Heart left ventricle (tissue), 16 donors: Measurements from ENCODE around the gene PASK. TPM values are rescaled to one million over a fixed set of nuclear protein-coding genes. Genes with fewer than 3 reads are reported as not detected.

Experiments
- ATAC-seq, 4 donors: fragments of 200-7000 bp; cut with Tn5 transposase; one replicate each; pipeline ENCODE4 v1.9.1; 2020 to 2022; ENCODE audit warnings: moderate library complexity in 4 of 4, mild to moderate bottlenecking in 3 of 4, moderate number of reproducible peaks in 1 of 4
- DNase-seq, 5 donors: peaks; one replicate each; pipeline ENCODE4 v3.0.0-alpha.2; 2020
- H3K27ac ChIP-seq, 12 donors: fragments of 200-600 bp; sonication (generic) in 4 of 12; one replicate each; pipeline versions ENCODE4 v1.5.0 to v1.8.0; 2016 to 2022; ENCODE audit warnings: mild to moderate bottlenecking in 2 of 12
- H3K27me3 ChIP-seq, 9 donors: fragments of 200-600 bp; sonication (generic) in 2 of 9; one replicate each; pipeline versions ENCODE4 v1.5.1 to v1.8.0; 2016 to 2022; ENCODE audit warnings: mild to moderate bottlenecking in 3 of 9
- H3K36me3 ChIP-seq, 9 donors: fragments of 200-600 bp; sonication (generic) in 2 of 9; one replicate each; pipeline versions ENCODE4 v1.5.0 to v1.8.0; 2018 to 2022; ENCODE audit warnings: mild to moderate bottlenecking in 2 of 9
- H3K4me1 ChIP-seq, 12 donors: fragments of 200-600 bp; sonication (generic) in 4 of 12; one replicate each; pipeline versions ENCODE4 v1.5.0 to v1.8.0; 2016 to 2022; ENCODE audit warnings: mild to moderate bottlenecking in 3 of 12
- H3K4me3 ChIP-seq, 12 donors: fragments of 200-600 bp; sonication (generic) in 4 of 12; one replicate each; pipeline versions ENCODE4 v1.5.0 to v1.8.0; 2017 to 2022; ENCODE audit warnings: mild to moderate bottlenecking in 9 of 12, moderate library complexity in 4 of 12
- H3K9me3 ChIP-seq, 12 donors: fragments of 200-600 bp; sonication (generic) in 4 of 12; one replicate each; pipeline versions ENCODE4 v1.5.0 to v1.8.0; 2016 to 2022; ENCODE audit warnings: mild to moderate bottlenecking in 1 of 12
- POLR2A ChIP-seq, 2 donors: fragments of 450-650 bp; IDR thresholded peaks; one replicate each; pipeline ENCODE4 v1.6.1; 2017; ENCODE audit warnings: antibody characterized with exemption in 2 of 2, mild to moderate bottlenecking in 2 of 2, moderate library complexity in 2 of 2
- WGBS, 4 donors: extraction: QIAGEN DNeasy Blood & Tissue Kit in 2 of 4; methylation state at CpG; one replicate each; pipeline versions ENCODE4 v1.1.5 to v1.1.7; 2013 to 2018; 5-methylcytosine and 5-hydroxymethylcytosine counted together
- intact Hi-C, 10 donors: fragments of 100-400 bp; cut with DNase I; formaldehyde crosslinking; loops; one replicate each; pipeline versions ENCODE4 v1.11.1 to v1.14.2; 2022
- polyA plus RNA-seq, 2 donors: library from polyadenylated mRNA; stranded (reverse); fragments of 200-250 nt; gene quantifications; one replicate each; pipeline ENCODE4 v1.2.3, GENCODE V29; 2013
- total RNA-seq, 9 donors: library from RNA; depleted of rRNA in 2 of 9; stranded (reverse); fragments of >200 nt in 2 of 9; fragmentation: NEBNext Ultra II Directional in 3 of 9; extraction: Animal tissue kit (Norgen Biotek cat#: 25700) in 3 of 9; gene quantifications; one replicate each; pipeline versions ENCODE4 v1.1.0 to v1.2.4, GENCODE V29; 2016 to 2023
- TF ChIP-seq, protein P1 (sequence below), 12 donors: fragments of 200-600 bp; sonication (generic) in 4 of 12; IDR thresholded peaks; one replicate each; pipeline versions ENCODE4 v1.5.0 to v1.8.0; 2018 to 2022; ENCODE audit warnings: antibody characterized with exemption in 12 of 12, mild to moderate bottlenecking in 5 of 12
- donor health status: ischemic (EF 13 %, LVEDD 7.1; RV severe dilation, severe dysfunction).
- donor health status: healthy with polysubstance abuse.
- donor health status: DM: no; HTN: yes; CAD: no.
- donor health status: DM: no; HTN: no; CAD: no.
- donor health status: ischemic (EF 25% LVEDD 6.9; RV normal size, moderate dysfunction).
- donor health status: ischemic (EF 25% LVEDD 5.7; RV mildly dilated, moderate dysfunction).
- donor health status: healthy.
- donor health status: DM: yes; HTN: yes; CAD: no.
- donor health status: ischemic (EF 35%, LVEDD 5.7; RV mildly dilated, moderate dysfunction).
- donor health status: nonischemic (EF 11% LVEDD 7.7; RV severe dilation, severe dysfunction).
- donor health status: DM: yes; HTN: yes; CAD: no.
- donor health status: PGD.
- donor health status: ischemic (EF 29% LVEDD 5.4; RV normal size, mild dysfunction).
- donor health status: nonischemic (EF 23%, LVEDD 6.1; RV moderate dilation, normal function).

Gene PASK
- total and polyA plus RNA-seq, 11 donors, result 0.60 to 6.3 (median 1.6) TPM

DNA sequence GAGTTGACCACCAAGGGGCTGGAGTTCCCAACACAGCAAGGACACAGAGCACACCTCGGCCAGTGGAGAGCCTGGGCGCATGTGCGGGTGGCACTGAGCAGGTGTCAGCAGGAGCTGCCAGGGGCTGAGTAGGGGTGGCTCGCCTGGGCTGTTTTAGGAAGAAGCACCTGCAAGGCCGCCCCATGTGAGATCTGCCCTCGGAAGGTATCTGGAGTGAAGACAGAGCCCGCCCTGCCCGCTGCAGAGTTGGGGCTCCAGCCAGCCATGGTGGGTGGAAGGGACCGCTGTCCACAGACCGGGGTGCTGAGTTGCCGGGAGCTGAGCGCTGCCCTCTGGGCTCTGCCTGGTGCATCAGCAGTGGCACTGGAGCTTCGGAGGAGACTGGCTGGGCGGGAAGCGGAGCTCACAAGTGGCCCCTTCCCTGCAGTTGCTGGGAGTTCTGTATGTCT, 82.4 kb downstream of the PASK start:
- Histone ChIP-seq H3K27me3 (no peaks in the 10 kb centered on the region), H3K27ac (no peak overlapping the region), H3K36me3 (peaks cover 0 to 55% (median 5%) of the 10 kb centered on the region in 9 donors), H3K4me3 (no peak overlapping the region), H3K9me3 (no peaks in the 10 kb centered on the region), H3K4me1 (peaks cover 0 to 9% (median 0%) of the 10 kb centered on the region in 12 donors)
- ATAC-seq (no peak), DNase-seq (peak in 2 of 5 donors; percentile 16 to 56)
- intact Hi-C loops, result no loop called here
- TF ChIP-seq, protein P1, sequence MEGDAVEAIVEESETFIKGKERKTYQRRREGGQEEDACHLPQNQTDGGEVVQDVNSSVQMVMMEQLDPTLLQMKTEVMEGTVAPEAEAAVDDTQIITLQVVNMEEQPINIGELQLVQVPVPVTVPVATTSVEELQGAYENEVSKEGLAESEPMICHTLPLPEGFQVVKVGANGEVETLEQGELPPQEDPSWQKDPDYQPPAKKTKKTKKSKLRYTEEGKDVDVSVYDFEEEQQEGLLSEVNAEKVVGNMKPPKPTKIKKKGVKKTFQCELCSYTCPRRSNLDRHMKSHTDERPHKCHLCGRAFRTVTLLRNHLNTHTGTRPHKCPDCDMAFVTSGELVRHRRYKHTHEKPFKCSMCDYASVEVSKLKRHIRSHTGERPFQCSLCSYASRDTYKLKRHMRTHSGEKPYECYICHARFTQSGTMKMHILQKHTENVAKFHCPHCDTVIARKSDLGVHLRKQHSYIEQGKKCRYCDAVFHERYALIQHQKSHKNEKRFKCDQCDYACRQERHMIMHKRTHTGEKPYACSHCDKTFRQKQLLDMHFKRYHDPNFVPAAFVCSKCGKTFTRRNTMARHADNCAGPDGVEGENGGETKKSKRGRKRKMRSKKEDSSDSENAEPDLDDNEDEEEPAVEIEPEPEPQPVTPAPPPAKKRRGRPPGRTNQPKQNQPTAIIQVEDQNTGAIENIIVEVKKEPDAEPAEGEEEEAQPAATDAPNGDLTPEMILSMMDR (IDR thresholded peaks at IDR 0.05), result no peak
- no peak for TF ChIP-seq POLR2A (IDR thresholded peaks at IDR 0.05)
- 74 to 89% (median 85%) methylated on average over 11 to 15 of the region's 15 CpGs for WGBS, 4 donors

DNA sequence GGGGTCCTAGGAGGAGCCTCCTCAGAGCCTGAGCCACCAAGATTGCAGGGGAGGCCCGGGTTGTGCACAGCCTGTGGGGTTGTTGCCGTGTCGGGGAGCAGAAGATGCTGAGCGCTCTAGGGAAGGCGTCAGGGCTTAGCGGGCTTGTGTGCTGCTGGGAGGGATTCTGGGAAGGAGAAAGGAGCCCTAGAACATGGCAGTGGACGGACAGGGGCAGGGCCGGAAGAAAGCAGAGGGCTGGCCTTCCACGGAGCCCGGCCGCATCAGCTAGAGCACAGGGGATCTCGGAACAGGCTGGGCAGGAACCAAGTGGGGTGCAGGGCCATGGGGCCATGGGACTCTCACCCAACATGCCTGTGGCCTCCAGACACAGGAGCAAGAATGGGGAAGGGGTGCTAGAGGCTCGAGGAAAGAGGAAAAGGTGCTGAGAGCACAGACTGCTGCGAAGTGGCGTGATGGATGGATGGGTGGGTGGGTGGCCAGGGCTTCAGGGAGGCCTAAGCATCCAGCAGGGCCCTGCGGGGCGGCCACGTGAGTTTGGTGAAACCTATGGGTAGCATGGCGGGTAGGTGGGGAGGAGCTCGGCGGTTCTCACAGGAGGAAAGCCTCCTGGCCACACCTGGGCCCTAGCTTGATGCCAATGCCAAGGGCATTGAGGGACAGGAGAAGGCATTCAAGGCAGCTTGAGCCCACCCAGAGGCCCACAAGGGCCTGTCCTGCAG, 82.9 kb downstream of the PASK start:
- intact Hi-C loops, result no loop called here
- H3K36me3 ChIP-seq, result peaks cover 0 to 50% (median 5%) of the 10 kb centered on the region in 9 donors
- H3K4me3 ChIP-seq, result no peak overlapping the region
- H3K4me1 ChIP-seq, result peaks cover 0 to 9% (median 0%) of the 10 kb centered on the region in 12 donors
- no peak for ATAC-seq
- peak in 1 of 5 donors; percentile 53 for DNase-seq
- no peaks in the 10 kb centered on the region for H3K9me3 ChIP-seq
- H3K27ac ChIP-seq, result no peak overlapping the region
- TF ChIP-seq, protein P1 (IDR thresholded peaks at IDR 0.05), result no peak
- no peak for TF ChIP-seq POLR2A (IDR thresholded peaks at IDR 0.05)
- 89 to 92% (median 91%) methylated on average over 21 of the region's 21 CpGs for WGBS, 4 donors
- no peaks in the 10 kb centered on the region for H3K27me3 ChIP-seq

DNA sequence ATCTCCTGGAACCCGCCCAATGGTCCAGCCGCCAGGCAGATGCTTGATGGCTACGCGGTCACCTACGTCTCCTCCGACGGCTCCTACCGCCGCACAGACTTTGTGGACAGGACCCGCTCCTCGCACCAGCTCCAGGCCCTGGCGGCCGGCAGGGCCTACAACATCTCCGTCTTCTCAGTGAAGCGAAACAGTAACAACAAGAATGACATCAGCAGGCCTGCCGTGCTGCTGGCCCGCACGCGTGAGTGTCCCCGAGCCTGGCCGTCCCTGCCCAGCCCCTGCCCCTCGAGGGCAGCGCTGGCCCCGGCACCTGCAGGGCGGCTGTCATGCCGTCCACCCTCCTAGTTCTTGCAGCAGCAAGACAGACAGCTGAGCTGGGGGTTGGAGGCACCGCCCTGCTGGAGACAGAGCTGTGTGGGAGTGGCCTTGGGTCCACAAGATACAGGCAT, 83.9 kb downstream of the PASK start:
- Histone ChIP-seq H3K27me3 (no peaks in the 10 kb centered on the region), H3K27ac (no peak overlapping the region), H3K4me1 (peaks cover 0 to 9% (median 0%) of the 10 kb centered on the region in 12 donors), H3K9me3 (no peaks in the 10 kb centered on the region), H3K36me3 (peaks cover 0 to 41% (median 5%) of the 10 kb centered on the region in 9 donors), H3K4me3 (no peak overlapping the region)
- DNase-seq, result peak in 1 of 5 donors; percentile 63
- intact Hi-C loops, result no loop called here
- ATAC-seq, result no peak
- 88 to 92% (median 91%) methylated on average over 18 to 27 of the region's 27 CpGs for WGBS, 4 donors
- no peak for TF ChIP-seq POLR2A (IDR thresholded peaks at IDR 0.05)
- TF ChIP-seq, protein P1 (IDR thresholded peaks at IDR 0.05), result no peak

DNA sequence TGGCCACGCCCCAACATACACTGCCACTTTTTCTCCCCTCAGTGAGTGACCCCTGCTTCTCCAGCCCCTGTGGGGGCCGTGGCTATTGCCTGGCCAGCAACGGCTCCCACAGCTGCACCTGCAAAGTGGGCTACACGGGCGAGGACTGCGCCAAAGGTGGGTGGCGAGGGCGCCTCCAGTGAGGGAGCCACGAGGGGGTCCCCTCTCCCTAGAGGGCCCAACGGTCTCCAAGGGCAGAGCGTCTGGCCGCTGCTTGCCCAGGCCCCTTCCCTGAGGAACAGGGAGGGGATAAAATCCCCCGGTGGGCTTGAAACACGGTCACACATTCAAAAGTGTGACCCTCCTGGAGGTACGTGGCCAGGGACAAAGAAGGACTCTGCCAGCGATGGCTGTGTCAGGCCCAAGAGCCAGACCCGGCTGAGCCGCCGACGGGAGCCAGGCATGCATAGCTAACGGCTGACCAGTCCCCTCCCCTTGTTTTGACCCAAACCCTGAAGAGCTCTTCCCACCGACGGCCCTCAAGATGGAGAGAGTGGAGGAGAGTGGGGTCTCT, 84.4 kb downstream of the PASK start:
- WGBS, 4 donors, result 84 to 87% (median 86%) methylated on average over 21 to 23 of the region's 23 CpGs
- peak in 1 of 5 donors; percentile 44 for DNase-seq
- no peaks in the 10 kb centered on the region for H3K27me3 ChIP-seq
- TF ChIP-seq, protein P1 (IDR thresholded peaks at IDR 0.05), result no peak
- TF ChIP-seq POLR2A (IDR thresholded peaks at IDR 0.05), result no peak
- intact Hi-C loops, result no loop called here
- H3K27ac ChIP-seq, result no peak overlapping the region
- peaks cover 0 to 9% (median 0%) of the 10 kb centered on the region in 12 donors for H3K4me1 ChIP-seq
- ATAC-seq, result no peak
- no peak overlapping the region for H3K4me3 ChIP-seq
- H3K9me3 ChIP-seq, result no peaks in the 10 kb centered on the region
- peaks cover 0 to 36% (median 5%) of the 10 kb centered on the region in 9 donors for H3K36me3 ChIP-seq
